ENCODE data around the gene PRKRA. TPM values are rescaled to one million over a fixed set of nuclear protein-coding genes. Genes with fewer than 3 reads are reported as not detected.

The PRKRA gene
- total and polyA plus RNA-seq, 2 of the 13 experiments (the other 11 are each of a cell fraction or from before 2014, with no cell fraction given), result 53.1 to 74.7 TPM

- TF ChIP-seq ZXDC (CRISPR knock-in tag; IDR thresholded peaks at IDR 0.05), result peak; percentile 50; the same call in 1 of the 2 replicates
- peak; percentile 71 for TF ChIP-seq YEATS4 (CRISPR knock-in tag; IDR thresholded peaks at IDR 0.05; ENCODE audit: borderline replicate concordance)
- TF ChIP-seq NFIC (IDR thresholded peaks at IDR 0.05; ENCODE audit: low read length), result no peak
- peak; percentile 92 for TF ChIP-seq ZFY (CRISPR knock-in tag; IDR thresholded peaks at IDR 0.05)
- TF ChIP-seq BCL3 (CRISPR knock-in tag; IDR thresholded peaks at IDR 0.05), result 0 out of 2 replicates have a peak, but pooled peaks have one; percentile 44
- TF ChIP-seq NFE2L1 (CRISPR knock-in tag; IDR thresholded peaks at IDR 0.05; ENCODE audit: borderline replicate concordance), result no peak
- no peak for TF ChIP-seq SSRP1 (CRISPR knock-in tag; IDR thresholded peaks at IDR 0.05)
- peak; percentile 82 for TF ChIP-seq ZFAT (CRISPR knock-in tag; conservative IDR thresholded peaks at IDR 0.05)
- TF ChIP-seq ZFP37 (CRISPR knock-in tag; IDR thresholded peaks at IDR 0.05; ENCODE audit: borderline replicate concordance), result no peak; the same call in 1 of the 2 replicates
- peak; percentile 71; the same call in 1 of the 2 replicates for TF ChIP-seq ZNF160 (CRISPR knock-in tag; IDR thresholded peaks at IDR 0.05)
- TF ChIP-seq REXO4 (CRISPR knock-in tag; IDR thresholded peaks at IDR 0.05; ENCODE audit: borderline replicate concordance), result no peak
- TF ChIP-seq FIP1L1 (IDR thresholded peaks at IDR 0.05; ENCODE audit: borderline replicate concordance, insufficient read depth, low read depth, low read length), result no peak
- TF ChIP-seq ZNF235 (CRISPR knock-in tag; IDR thresholded peaks at IDR 0.05; ENCODE audit: borderline replicate concordance), result peak; percentile 77; the same call in 1 of the 2 replicates
- TF ChIP-seq ARID5B (CRISPR knock-in tag; IDR thresholded peaks at IDR 0.05), result peak; percentile 74
- TF ChIP-seq ETV5 (CRISPR knock-in tag; IDR thresholded peaks at IDR 0.05; ENCODE audit: borderline replicate concordance), result peak; percentile 67
- no peak for TF ChIP-seq ZSCAN9 (CRISPR knock-in tag; IDR thresholded peaks at IDR 0.05; ENCODE audit: borderline replicate concordance)
- TF ChIP-seq CCDC6 (CRISPR knock-in tag; IDR thresholded peaks at IDR 0.05), result peak; percentile 88
- peak; percentile 15; the same call in 1 of the 2 replicates for TF ChIP-seq LBX2 (CRISPR knock-in tag; IDR thresholded peaks at IDR 0.05; ENCODE audit: borderline replicate concordance)
Measured at GRCh38 chr2:178480227-178481181, 29.5 kb upstream of the PRKRA start, which contains the start of gene PLEKHA3 (continued).
